ENCODE measurements around the gene ZYX. TPM values are rescaled to one million over a fixed set of nuclear protein-coding genes. Genes with fewer than 3 reads are reported as not detected.

The ZYX gene
- total RNA-seq, 1 experiment from 2014 or later, result 179 TPM

GRCh38 chr7:143375298-143376034, 5.7 kb upstream of the ZYX start (continued):
- TF ChIP-seq, protein P1, sequence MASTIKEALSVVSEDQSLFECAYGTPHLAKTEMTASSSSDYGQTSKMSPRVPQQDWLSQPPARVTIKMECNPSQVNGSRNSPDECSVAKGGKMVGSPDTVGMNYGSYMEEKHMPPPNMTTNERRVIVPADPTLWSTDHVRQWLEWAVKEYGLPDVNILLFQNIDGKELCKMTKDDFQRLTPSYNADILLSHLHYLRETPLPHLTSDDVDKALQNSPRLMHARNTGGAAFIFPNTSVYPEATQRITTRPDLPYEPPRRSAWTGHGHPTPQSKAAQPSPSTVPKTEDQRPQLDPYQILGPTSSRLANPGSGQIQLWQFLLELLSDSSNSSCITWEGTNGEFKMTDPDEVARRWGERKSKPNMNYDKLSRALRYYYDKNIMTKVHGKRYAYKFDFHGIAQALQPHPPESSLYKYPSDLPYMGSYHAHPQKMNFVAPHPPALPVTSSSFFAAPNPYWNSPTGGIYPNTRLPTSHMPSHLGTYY (CRISPR knock-in tag; IDR thresholded peaks at IDR 0.05), result no peak
- TF ChIP-seq IRF2 (CRISPR knock-in tag; IDR thresholded peaks at IDR 0.05; ENCODE audit: borderline replicate concordance, low read depth) (no peak), ZNF423 (CRISPR knock-in tag; IDR thresholded peaks at IDR 0.05) (no peak), ZNF425 (CRISPR knock-in tag; conservative IDR thresholded peaks at IDR 0.05) (no peak), STAT6 (CRISPR knock-in tag; conservative IDR thresholded peaks at IDR 0.05; ENCODE audit: low read depth) (no peak), JUN (CRISPR knock-in tag; IDR thresholded peaks at IDR 0.05) (no peak), MXD4 (CRISPR knock-in tag; IDR thresholded peaks at IDR 0.05; ENCODE audit: borderline replicate concordance) (no peak), ZNF232 (CRISPR knock-in tag; IDR thresholded peaks at IDR 0.05) (no peak), ZNF138 (CRISPR knock-in tag; conservative IDR thresholded peaks at IDR 0.05) (no peak)
- TF ChIP-seq, protein P2, sequence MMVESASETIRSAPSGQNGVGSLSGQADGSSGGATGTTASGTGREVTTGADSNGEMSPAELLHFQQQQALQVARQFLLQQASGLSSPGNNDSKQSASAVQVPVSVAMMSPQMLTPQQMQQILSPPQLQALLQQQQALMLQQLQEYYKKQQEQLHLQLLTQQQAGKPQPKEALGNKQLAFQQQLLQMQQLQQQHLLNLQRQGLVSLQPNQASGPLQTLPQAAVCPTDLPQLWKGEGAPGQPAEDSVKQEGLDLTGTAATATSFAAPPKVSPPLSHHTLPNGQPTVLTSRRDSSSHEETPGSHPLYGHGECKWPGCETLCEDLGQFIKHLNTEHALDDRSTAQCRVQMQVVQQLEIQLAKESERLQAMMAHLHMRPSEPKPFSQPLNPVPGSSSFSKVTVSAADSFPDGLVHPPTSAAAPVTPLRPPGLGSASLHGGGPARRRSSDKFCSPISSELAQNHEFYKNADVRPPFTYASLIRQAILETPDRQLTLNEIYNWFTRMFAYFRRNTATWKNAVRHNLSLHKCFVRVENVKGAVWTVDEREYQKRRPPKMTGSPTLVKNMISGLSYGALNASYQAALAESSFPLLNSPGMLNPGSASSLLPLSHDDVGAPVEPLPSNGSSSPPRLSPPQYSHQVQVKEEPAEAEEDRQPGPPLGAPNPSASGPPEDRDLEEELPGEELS (CRISPR knock-in tag; IDR thresholded peaks at IDR 0.05), result no peak
- TF ChIP-seq, protein P3, sequence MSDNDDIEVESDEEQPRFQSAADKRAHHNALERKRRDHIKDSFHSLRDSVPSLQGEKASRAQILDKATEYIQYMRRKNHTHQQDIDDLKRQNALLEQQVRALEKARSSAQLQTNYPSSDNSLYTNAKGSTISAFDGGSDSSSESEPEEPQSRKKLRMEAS (CRISPR knock-in tag; IDR thresholded peaks at IDR 0.05), result no peak
- TF ChIP-seq, protein P4, sequence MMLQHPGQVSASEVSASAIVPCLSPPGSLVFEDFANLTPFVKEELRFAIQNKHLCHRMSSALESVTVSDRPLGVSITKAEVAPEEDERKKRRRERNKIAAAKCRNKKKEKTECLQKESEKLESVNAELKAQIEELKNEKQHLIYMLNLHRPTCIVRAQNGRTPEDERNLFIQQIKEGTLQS (CRISPR knock-in tag; conservative IDR thresholded peaks at IDR 0.05), result no peak
- TF ChIP-seq, protein P5, sequence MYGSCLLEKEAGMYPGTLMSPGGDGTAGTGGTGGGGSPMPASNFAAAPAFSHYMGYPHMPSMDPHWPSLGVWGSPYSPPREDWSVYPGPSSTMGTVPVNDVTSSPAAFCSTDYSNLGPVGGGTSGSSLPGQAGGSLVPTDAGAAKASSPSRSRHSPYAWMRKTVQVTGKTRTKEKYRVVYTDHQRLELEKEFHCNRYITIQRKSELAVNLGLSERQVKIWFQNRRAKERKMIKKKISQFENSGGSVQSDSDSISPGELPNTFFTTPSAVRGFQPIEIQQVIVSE (CRISPR knock-in tag; IDR thresholded peaks at IDR 0.05; ENCODE audit: borderline replicate concordance), result no peak

DNA sequence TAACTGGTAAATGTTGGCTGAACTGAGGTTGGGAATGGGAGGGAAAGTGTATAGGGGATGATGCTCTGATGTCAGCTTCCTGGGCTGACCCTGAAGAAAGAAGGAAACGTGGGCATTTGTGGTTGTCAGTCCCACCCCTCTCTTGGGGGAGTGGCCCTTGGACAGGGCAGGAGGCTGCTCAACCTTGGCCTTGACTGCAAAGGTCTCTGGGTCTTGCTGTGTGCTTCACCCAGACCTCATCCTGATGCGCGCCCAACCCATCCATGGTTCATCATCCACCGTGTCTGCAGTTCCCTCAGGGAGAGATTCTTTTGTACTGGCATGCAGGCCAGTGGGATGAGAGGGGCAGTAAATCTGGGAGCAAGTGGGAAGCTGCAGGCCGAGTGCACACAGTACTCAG, 4.7 kb upstream of the ZYX start:
- Mint-ChIP-seq H3K27ac (no peak overlapping the region), H3K27me3 (ENCODE audit: low read depth) (no peaks in the 10 kb centered on the region), H3K4me3 (no peak overlapping the region), H3K36me3 (no peaks in the 10 kb centered on the region), H3K4me1 (peaks cover 56% of the 10 kb centered on the region), H3K9me3 (no peaks in the 10 kb centered on the region)
- ChIA-PET POLR2A (no interaction called here), CTCF (interaction anchor here (0.7 to 5.8 kb wide), 3 partner anchors 12 to 32 kb away, joined by 3 to 27 read pairs (median 4); partner anchors contain the start of gene EPHA1)
- DNase-seq (ENCODE audit: low spot score) (no peak), ATAC-seq (no peak)
- TF ChIP-seq IRF1 (CRISPR knock-in tag; IDR thresholded peaks at IDR 0.05) (no peak), FOXK1 (CRISPR knock-in tag; IDR thresholded peaks at IDR 0.05) (no peak), ZNF219 (CRISPR knock-in tag; IDR thresholded peaks at IDR 0.05; ENCODE audit: borderline replicate concordance) (no peak), SP1 (CRISPR knock-in tag; conservative IDR thresholded peaks at IDR 0.05) (no peak), NR2C2 (CRISPR knock-in tag; IDR thresholded peaks at IDR 0.05) (no peak)
- TF ChIP-seq, protein P6, sequence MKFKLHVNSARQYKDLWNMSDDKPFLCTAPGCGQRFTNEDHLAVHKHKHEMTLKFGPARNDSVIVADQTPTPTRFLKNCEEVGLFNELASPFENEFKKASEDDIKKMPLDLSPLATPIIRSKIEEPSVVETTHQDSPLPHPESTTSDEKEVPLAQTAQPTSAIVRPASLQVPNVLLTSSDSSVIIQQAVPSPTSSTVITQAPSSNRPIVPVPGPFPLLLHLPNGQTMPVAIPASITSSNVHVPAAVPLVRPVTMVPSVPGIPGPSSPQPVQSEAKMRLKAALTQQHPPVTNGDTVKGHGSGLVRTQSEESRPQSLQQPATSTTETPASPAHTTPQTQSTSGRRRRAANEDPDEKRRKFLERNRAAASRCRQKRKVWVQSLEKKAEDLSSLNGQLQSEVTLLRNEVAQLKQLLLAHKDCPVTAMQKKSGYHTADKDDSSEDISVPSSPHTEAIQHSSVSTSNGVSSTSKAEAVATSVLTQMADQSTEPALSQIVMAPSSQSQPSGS (CRISPR knock-in tag; IDR thresholded peaks at IDR 0.05; ENCODE audit: borderline replicate concordance, low read depth), result no peak

Data from WTC11 (cell line).